HG03060 (cell line): ENCODE data around the gene CLEC16A.

Source experiments
- ATAC-seq: cut with Tn5 transposase; IDR thresholded peaks from one replicate; pipeline ENCODE4 v1.9.1; 2021; ENCODE audit warnings: low read depth, moderate number of reproducible peaks; ENCODE audit not compliant: unreplicated experiment

The CLEC16A gene

GRCh38 chr16:11053916-11054460 lies 109.6 kb downstream of the CLEC16A start:
- no peak for ATAC-seq

- no peak for ATAC-seq
These were observed 112.0 kb downstream of the CLEC16A start for GRCh38 chr16:11056090-11056992.

- ATAC-seq, result no peak
These were observed 112.8 kb downstream of the CLEC16A start for GRCh38 chr16:11056993-11057649.

- ATAC-seq, result no peak
These were observed 113.5 kb downstream of the CLEC16A start for GRCh38 chr16:11057711-11058345.

- ATAC-seq, result no peak
These were observed 114.5 kb downstream of the CLEC16A start for GRCh38 chr16:11058832-11059231.

GRCh38 chr16:11059588-11059987 lies 115.2 kb downstream of the CLEC16A start:
- ATAC-seq, result no peak

- no peak for ATAC-seq
These were observed 116.0 kb downstream of the CLEC16A start for GRCh38 chr16:11060364-11060763.

GRCh38 chr16:11060842-11061241 lies 116.5 kb downstream of the CLEC16A start:
- ATAC-seq, result no peak

GRCh38 chr16:11061629-11062270 lies 117.4 kb downstream of the CLEC16A start:
- ATAC-seq, result no peak

- ATAC-seq, result no peak
These were observed 119.3 kb downstream of the CLEC16A start for GRCh38 chr16:11063448-11064201.

- no peak for ATAC-seq
These were observed 119.8 kb downstream of the CLEC16A start for GRCh38 chr16:11064202-11064540.

GRCh38 chr16:11064851-11065250 lies 120.5 kb downstream of the CLEC16A start:
- no peak for ATAC-seq

GRCh38 chr16:11066261-11066870 lies 122.0 kb downstream of the CLEC16A start:
- ATAC-seq, result no peak

- ATAC-seq, result no peak
These were observed 122.9 kb downstream of the CLEC16A start for GRCh38 chr16:11067266-11067665.

GRCh38 chr16:11067697-11068141 lies 123.4 kb downstream of the CLEC16A start:
- ATAC-seq, result no peak

GRCh38 chr16:11071829-11072228 lies 127.5 kb downstream of the CLEC16A start:
- ATAC-seq, result no peak

GRCh38 chr16:11072420-11073153 lies 128.2 kb downstream of the CLEC16A start:
- no peak for ATAC-seq

- ATAC-seq, result no peak
These were observed 129.1 kb downstream of the CLEC16A start for GRCh38 chr16:11073407-11073999.
